ENCODE results near the gene SCN1A. TPM values are rescaled to one million over a fixed set of nuclear protein-coding genes. Genes with fewer than 3 reads are reported as not detected.
"Not testable (repeated sequence)": the region's sequence is repeated elsewhere in the genome, so short reads cannot be mapped to it uniquely, and the experiment has no call there.

Gene SCN1A
- total and polyA plus RNA-seq, 7 donors, result under 0.01 to 0.36 (median 0.14) TPM; not detected in 2

GRCh38 chr2:165985120-165985519 is 142.7 kb downstream of the SCN1A start:
- Histone ChIP-seq H3K27me3 (no peaks in the 10 kb centered on the region), H3K36me3 (no peaks in the 10 kb centered on the region), H3K27ac (no peak overlapping the region), H3K9me3 (no peaks in the 10 kb centered on the region), H3K4me1 (no peaks in the 10 kb centered on the region), H3K4me3 (no peak overlapping the region)
- TF ChIP-seq, protein P1, sequence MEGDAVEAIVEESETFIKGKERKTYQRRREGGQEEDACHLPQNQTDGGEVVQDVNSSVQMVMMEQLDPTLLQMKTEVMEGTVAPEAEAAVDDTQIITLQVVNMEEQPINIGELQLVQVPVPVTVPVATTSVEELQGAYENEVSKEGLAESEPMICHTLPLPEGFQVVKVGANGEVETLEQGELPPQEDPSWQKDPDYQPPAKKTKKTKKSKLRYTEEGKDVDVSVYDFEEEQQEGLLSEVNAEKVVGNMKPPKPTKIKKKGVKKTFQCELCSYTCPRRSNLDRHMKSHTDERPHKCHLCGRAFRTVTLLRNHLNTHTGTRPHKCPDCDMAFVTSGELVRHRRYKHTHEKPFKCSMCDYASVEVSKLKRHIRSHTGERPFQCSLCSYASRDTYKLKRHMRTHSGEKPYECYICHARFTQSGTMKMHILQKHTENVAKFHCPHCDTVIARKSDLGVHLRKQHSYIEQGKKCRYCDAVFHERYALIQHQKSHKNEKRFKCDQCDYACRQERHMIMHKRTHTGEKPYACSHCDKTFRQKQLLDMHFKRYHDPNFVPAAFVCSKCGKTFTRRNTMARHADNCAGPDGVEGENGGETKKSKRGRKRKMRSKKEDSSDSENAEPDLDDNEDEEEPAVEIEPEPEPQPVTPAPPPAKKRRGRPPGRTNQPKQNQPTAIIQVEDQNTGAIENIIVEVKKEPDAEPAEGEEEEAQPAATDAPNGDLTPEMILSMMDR (IDR thresholded peaks at IDR 0.05), result no peak
- TF ChIP-seq POLR2A (IDR thresholded peaks at IDR 0.05) (no peak), EP300 (IDR thresholded peaks at IDR 0.05) (no peak), POLR2AphosphoS5 (IDR thresholded peaks at IDR 0.05) (no peak)
- intact Hi-C loops (cut with DNase I), result no loop called here
- no peak for DNase-seq

DNA sequence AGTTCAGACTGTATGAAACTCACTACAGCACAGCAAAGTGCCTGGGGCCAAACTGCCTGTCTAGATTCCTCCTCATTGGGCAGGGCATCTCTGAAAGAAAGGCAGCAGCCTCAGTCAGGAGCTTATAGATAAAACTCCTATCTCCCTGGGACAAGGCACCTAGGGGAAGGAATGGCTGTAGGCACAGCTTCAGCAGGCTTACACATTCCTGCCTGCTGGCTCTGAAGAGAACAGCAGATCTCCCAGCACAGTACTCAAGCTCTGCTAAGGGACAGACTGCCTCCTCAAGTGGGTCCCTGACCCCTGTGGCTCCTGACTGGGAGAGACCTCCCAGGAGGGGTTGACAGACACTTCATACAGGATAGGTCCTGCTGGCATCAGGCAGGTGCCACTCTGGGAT is 155.7 kb downstream of the SCN1A start:
- H3K27me3 ChIP-seq; DNase-seq; H3K4me3 ChIP-seq; H3K9me3 ChIP-seq; intact Hi-C loops (cut with DNase I); H3K4me1 ChIP-seq; H3K27ac ChIP-seq; H3K36me3 ChIP-seq: not testable (repeated sequence)

- intact Hi-C loops (cut with DNase I), result no loop called here
- DNase-seq, result no peak
- Histone ChIP-seq H3K36me3 (no peaks in the 10 kb centered on the region), H3K27me3 (no peaks in the 10 kb centered on the region), H3K9me3 (no peaks in the 10 kb centered on the region), H3K4me3 (no peak overlapping the region), H3K27ac (no peak overlapping the region), H3K4me1 (no peaks in the 10 kb centered on the region)
- TF ChIP-seq POLR2A (IDR thresholded peaks at IDR 0.05) (no peak), EP300 (IDR thresholded peaks at IDR 0.05) (no peak), POLR2AphosphoS5 (IDR thresholded peaks at IDR 0.05) (no peak)
- TF ChIP-seq, protein P1 (IDR thresholded peaks at IDR 0.05), result no peak
- 14 to 20% methylated on average over 1 of the region's 1 CpG for WGBS, 2 donors
Observed at GRCh38 chr2:165970663-165971062, 157.2 kb downstream of the SCN1A start.

DNA sequence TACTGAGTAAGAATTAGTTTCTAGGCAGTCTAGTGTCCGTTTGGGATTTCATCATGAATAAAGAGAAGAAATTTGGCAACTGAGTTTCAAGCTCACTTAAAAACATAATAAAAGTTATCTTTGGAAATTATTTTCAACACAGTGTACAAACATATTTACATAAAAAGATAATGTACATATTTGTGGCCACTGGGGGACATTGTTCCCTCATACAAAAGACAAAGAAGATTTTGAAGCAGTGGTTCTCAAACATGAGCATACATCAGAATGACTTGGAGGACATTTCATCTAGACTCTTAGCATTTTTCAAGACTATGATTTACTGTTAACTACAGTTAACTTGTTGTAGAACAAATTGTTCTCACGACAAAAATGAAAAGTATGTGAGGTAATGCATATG is 158.6 kb downstream of the SCN1A start:
- 58 to 72% methylated on average over 2 of the region's 2 CpGs for WGBS, 2 donors
- intact Hi-C loops (cut with DNase I), result no loop called here
- no peaks in the 10 kb centered on the region for H3K4me1 ChIP-seq
- TF ChIP-seq EP300 (IDR thresholded peaks at IDR 0.05) (no peak), POLR2AphosphoS5 (IDR thresholded peaks at IDR 0.05) (no peak), POLR2A (IDR thresholded peaks at IDR 0.05) (no peak)
- TF ChIP-seq, protein P1 (IDR thresholded peaks at IDR 0.05), result no peak
- no peak overlapping the region for H3K27ac ChIP-seq
- DNase-seq, result no peak
- H3K27me3 ChIP-seq, result no peaks in the 10 kb centered on the region
- no peaks in the 10 kb centered on the region for H3K9me3 ChIP-seq
- H3K4me3 ChIP-seq, result no peak overlapping the region
- no peaks in the 10 kb centered on the region for H3K36me3 ChIP-seq

DNA sequence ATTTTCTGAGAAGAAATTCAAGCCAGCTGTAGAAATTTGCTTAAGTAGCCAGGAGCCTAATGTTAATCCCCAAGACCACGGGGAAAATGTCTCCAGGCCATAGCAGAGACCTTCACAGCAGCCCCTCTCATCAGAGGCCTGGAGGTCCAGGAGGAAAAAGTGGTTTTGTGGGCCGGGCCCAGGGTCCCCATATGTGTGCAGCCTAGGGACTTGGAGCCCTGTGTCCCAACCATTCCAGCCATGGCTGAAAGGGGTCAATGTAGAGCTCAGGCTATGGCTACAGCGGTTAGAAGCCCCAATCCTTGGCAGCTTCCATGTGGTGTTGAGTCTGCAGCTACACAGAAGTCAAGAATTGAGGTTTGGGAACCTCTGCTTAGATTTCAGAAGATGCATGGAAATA is 160.1 kb downstream of the SCN1A start:
- no peak overlapping the region for H3K27ac ChIP-seq
- no peaks in the 10 kb centered on the region for H3K9me3 ChIP-seq
- no peaks in the 10 kb centered on the region for H3K4me1 ChIP-seq
- H3K36me3 ChIP-seq, result no peaks in the 10 kb centered on the region
- H3K27me3 ChIP-seq, result no peaks in the 10 kb centered on the region
- H3K4me3 ChIP-seq, result no peak overlapping the region
- DNase-seq, result no peak
- WGBS, 2 donors, result 85 to 86% methylated on average over 3 of the region's 3 CpGs
- intact Hi-C loops (cut with DNase I), result no loop called here
- TF ChIP-seq EP300 (IDR thresholded peaks at IDR 0.05) (no peak), POLR2AphosphoS5 (IDR thresholded peaks at IDR 0.05) (no peak), POLR2A (IDR thresholded peaks at IDR 0.05) (no peak)
- TF ChIP-seq, protein P1 (IDR thresholded peaks at IDR 0.05), result no peak

Measured in sigmoid colon (tissue), 7 donors.